HG03039 (cell line): Measurements from ENCODE around the gene CCDC170.
"Not testable (repeated sequence)": the region's sequence is repeated elsewhere in the genome, so short reads cannot be mapped to it uniquely, and the experiment has no call there.

ENCODE experiments used
- ATAC-seq: cut with Tn5 transposase; IDR thresholded peaks from one replicate; pipeline ENCODE4 v1.9.1; 2021; ENCODE audit warnings: mild to moderate bottlenecking, moderate library complexity; ENCODE audit not compliant: unreplicated experiment

Gene CCDC170

GRCh38 chr6:151493804-151494234 lies at the start of gene CCDC170:
Gene CCDC170 (plus strand): TSS chr6:151494017. CDS start chr6:151494129, 112 bp downstream.
- no peak for ATAC-seq

- no peak for ATAC-seq
These were observed 48.3 kb upstream of the CCDC170 start for GRCh38 chr6:151445482-151445881.

GRCh38 chr6:151447237-151447636 lies 46.6 kb upstream of the CCDC170 start:
- ATAC-seq: no peak

- no peak for ATAC-seq
These were observed 45.2 kb upstream of the CCDC170 start for GRCh38 chr6:151448623-151449022.

DNA sequence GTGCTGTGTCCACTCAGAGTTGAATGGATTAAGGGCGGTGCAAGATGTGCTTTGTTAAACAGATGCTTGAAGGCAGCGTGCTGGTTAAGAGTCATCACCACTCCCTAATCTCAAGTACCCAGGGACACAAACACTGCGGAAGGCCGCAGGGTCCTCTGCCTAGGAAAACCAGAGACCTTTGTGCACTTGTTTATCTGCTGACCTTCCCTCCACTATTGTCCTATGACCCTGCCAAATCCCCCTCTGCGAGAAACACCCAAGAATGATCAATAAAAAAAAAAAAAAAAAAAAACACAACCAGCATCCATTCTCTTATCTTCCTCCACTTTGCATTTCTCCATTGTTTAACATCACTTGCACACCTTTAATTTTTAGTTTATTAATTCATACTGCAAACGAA lies 42.9 kb upstream of the CCDC170 start:
- not testable (repeated sequence) for ATAC-seq

DNA sequence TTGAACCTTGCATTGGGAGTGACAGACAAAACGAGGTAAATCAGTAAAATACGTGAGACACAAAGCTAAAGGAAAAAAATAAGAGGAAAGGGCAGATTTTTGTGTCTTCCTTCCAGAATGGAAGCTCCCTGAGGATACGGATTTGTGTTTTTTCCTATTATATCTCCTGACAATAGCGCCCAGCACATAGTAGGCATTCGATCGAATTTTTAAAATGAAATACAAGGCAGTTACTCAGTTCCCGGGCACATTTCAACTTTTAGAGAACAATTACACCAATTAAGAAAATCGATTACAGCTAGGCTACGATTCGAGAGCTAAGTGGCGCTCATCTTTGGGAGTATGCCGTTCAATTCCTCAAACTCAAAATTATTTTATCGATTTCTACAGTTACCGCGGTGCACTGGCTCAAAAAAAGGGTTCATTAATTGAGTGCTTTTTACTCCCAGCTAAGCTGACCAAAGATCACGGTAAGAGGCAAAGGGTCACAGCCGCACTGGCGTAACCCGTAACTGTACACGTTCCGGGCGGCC lies 42.3 kb upstream of the CCDC170 start:
- no peak for ATAC-seq

GRCh38 chr6:151451950-151452749 lies 41.7 kb upstream of the CCDC170 start, which contains the start of gene RMND1:
Gene RMND1 (minus strand): TSS chr6:151452126. CDS start chr6:151445811, 6,315 bp downstream.
- ATAC-seq: peak; percentile 99

- no peak for ATAC-seq
These were observed 40.9 kb upstream of the CCDC170 start for GRCh38 chr6:151452750-151453427.

GRCh38 chr6:151455751-151456398 lies 37.9 kb upstream of the CCDC170 start:
- ATAC-seq: not testable (repeated sequence)

DNA sequence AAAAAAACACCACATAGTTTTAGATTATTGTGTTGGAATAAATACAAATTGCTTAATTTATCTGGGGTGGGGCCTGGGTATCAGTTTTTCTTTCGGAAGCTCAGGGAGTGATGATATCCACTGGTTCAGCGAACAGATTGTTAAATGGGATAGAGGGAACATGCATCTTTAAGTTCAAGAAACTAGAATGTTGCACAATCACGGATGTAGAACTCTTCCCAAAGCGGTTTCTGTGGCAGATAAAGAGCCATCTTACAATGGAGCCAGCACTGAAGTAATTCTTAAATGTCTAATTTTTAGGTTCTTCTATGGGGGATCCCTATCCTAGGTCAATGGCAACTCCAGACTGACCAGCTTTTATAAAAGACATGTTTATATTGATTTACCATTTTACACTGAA lies 32.1 kb upstream of the CCDC170 start:
- ATAC-seq: no peak

DNA sequence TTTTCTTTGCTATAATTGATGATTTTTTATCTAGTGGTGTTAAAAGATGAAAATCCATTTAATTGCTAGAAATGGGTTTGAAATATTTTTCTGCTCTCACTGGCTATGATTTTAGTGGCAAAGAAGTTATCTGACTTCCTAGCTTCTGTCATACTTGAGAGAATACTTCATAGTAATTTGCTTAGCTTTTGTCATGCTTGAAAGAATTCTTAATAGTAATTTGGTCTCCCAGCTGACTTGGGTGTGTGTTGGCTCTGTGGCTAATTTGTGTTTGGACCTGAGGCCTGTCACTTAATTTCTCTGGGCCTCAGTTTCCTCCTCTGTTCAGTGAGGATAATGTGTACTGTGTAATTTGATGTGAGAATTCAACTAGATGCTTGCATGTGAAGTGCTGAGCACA lies 29.1 kb upstream of the CCDC170 start:
- no peak for ATAC-seq

- peak; percentile 63 for ATAC-seq
These were observed 17.9 kb upstream of the CCDC170 start for GRCh38 chr6:151475653-151476523.

DNA sequence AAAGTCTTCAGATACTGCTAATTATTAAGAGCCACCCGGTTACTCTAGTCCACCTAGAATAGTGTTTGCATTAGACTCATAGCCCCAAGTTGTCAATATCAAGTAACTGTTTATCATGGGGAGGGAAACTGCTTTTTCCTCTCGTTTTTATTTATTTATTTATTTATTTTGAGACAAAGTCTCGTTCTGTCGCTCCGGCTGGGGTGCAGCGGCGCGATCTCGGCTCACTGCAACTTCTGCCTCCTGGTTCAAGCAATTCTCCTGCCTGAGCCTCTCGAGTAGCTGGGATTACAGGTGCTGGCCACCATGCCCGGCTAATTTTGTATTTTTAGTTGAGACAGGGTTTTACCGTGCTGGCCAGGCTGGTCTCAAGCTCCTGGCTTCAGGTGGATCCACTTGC lies 16.1 kb upstream of the CCDC170 start:
- ATAC-seq: no peak

DNA sequence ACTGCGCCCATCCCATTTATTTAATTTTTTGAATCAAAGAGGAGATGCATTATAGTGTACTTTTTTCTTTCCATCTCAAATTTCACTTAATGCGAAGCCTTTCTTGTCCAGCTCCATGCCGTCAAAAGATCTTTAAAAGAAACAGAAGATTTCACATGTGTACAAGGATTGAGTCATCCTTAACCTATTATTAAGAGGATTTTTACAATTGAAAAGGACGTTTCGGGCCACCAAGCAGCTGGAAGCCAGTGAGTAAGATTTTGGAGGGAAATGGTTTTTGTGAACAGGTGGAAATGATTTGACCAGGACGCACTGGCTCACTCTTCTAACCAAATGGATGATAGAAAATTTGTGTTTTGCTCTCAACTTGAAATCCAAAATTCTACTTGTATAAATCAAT lies 15.1 kb upstream of the CCDC170 start:
- no peak for ATAC-seq

DNA sequence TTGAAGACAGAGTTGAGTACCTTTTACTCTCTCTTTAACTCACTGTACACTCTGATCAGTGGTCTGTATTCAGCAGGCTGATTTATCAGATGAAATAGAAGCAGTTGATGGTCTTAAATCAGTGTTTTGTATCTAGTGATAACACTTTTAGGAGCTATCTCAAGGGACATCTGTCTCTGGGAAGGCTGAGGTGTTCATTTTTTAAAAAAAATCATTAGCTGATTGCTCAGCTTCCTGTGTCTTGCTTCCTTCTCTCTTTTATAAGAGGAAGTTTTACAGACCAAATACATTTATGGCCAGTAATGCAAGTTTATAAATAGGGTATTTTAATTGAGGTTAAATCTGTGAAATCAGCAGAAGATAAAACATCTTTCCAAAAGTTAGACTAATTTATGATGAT lies 12.0 kb upstream of the CCDC170 start:
- no peak for ATAC-seq

- ATAC-seq: no peak
These were observed 11.5 kb upstream of the CCDC170 start for GRCh38 chr6:151482290-151482689.

DNA sequence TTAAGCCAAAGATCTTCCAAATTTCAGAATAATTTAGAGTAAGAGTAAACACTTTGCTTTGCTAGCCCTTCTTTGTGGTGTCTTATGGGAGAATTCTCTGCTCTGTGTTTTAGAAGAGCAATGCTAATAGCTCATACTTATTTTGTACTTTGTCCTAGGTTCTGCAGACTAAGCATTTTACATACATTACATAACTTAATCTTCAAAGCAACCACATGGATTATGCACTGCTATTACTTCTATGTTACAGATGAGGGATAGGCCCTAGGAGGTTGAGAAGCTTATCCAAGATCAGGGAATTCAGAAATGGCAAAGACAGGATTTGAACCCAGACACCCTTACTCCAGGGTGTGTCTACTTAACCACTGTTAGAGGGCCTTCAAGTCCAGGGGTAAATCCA lies 9.8 kb upstream of the CCDC170 start:
- no peak for ATAC-seq

DNA sequence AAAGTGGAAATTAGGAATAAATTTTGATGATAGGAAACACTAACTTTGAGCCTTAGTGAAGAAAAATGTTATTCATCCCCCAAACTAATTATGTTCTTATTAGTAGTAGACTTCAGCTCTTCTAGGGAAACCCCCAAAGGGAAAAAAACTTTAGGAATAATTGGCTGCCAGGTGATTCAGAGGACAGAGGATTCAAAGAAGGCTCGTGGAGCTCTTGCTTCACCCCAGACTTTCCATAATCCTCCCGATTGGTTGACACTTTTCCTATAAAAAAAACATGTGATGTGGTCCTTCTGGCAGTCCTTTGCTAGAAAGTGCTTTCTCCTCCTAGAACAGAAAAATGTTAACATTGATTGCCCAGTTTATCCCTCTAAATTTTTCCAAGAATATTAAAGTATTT lies 5.6 kb upstream of the CCDC170 start:
- no peak for ATAC-seq

DNA sequence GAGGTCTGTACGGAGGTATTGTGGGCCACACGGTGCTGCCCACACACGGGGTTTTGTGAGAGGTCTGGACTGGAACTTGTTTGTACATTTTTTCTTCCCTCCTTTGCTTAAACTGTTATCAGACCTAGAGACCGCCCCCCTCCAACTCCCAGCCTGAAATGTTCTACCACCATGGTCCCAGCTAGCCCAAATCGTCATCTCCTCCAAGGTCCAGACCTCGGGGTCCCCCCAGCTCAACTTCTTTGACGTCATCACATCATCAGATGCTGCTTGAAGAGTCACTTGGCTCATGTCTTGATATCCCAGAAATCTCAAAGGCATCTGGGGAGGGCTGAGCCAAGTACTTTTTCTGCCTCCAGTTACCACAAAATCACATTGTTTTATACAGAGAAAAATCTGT lies 2.8 kb upstream of the CCDC170 start:
- no peak for ATAC-seq

DNA sequence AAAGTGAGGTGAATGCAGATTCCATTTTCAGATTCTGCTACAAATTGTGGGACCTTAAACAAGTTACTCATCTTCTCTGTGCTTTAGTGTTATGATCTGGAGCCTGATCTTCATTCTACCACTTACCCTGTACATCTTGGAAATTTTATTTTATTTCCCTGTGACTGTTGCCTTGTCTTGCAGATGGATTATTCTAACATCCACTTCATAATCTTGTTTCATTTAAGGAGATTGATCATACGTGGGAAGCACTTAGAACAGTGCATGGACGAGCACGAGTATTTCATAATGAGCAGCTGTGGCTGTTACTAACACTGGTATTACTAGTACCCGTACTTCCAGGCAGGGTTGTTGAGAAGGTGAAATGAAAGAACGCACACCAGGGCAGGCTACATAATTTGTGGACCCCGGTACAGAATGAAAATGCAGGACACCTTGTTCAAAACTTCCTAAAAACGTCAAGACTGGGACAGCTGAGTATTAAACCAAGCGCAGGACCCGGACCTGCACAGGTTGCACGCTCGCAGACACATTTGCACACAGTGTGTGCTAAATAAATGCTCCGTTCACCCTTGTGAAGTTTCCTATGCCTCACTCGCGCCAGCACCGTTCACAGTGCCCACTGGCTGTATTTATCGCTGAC lies 535 bp upstream of the CCDC170 start:
- ATAC-seq: no peak
